Esophagus (tissue), 2 donors: ENCODE data around the gene GRB7. TPM values are rescaled to one million over a fixed set of nuclear protein-coding genes. Genes with fewer than 3 reads are reported as not detected.

Experiments
- H3K27ac ChIP-seq, 2 donors: one replicate each; pipeline ENCODE4 v1.5.1; 2013; ENCODE audit warnings: low read depth in 2 of 2, mild to moderate bottlenecking in 2 of 2, inconsistent platforms in 1 of 2, low read length in 1 of 2, moderate library complexity in 1 of 2
- H3K27me3 ChIP-seq, 2 donors: one replicate each; pipeline ENCODE4 v1.6.1; 2013; ENCODE audit warnings: low read length in 2 of 2, control low read depth in 1 of 2, mild to moderate bottlenecking in 1 of 2; ENCODE audit not compliant: insufficient read depth in 2 of 2, control insufficient read depth in 1 of 2
- H3K36me3 ChIP-seq, 2 donors: one replicate each; pipeline ENCODE4 v1.6.1; 2013; ENCODE audit warnings: low read length in 1 of 2; ENCODE audit not compliant: control insufficient read depth in 2 of 2, insufficient read depth in 2 of 2
- H3K4me1 ChIP-seq, 2 donors: one replicate each; pipeline ENCODE4 v1.6.1; 2013; ENCODE audit warnings: low read length in 1 of 2; ENCODE audit not compliant: control insufficient read depth in 2 of 2, insufficient read depth in 2 of 2
- H3K4me3 ChIP-seq, 2 donors: one replicate each; pipeline ENCODE4 v1.5.1; 2013; ENCODE audit warnings: low read length in 2 of 2, mild to moderate bottlenecking in 2 of 2, low read depth in 1 of 2, moderate library complexity in 1 of 2
- H3K9me3 ChIP-seq, 2 donors: one replicate each; pipeline ENCODE4 v1.6.1; 2013; ENCODE audit warnings: mild to moderate bottlenecking in 2 of 2, low read depth in 1 of 2, low read length in 1 of 2, moderate library complexity in 1 of 2; ENCODE audit not compliant: control insufficient read depth in 2 of 2, insufficient read depth in 1 of 2
- WGBS, 2 donors: extraction: QIAGEN DNeasy Blood & Tissue Kit; methylation state at CpG; one replicate each; pipeline ENCODE4 v1.1.7; 2013; 5-methylcytosine and 5-hydroxymethylcytosine counted together
- polyA plus RNA-seq, 2 donors: library from polyadenylated mRNA; stranded (reverse); fragments of 200-250 nt; gene quantifications; one replicate each; pipeline ENCODE4 v1.2.3, GENCODE V29; 2013
- donor health status: healthy with polysubstance abuse.
- donor health status: Bipolar disorder and iron deficiency.

GRB7 gene
- polyA plus RNA-seq, 2 donors: 43.7 to 55.0 TPM

- WGBS, 2 donors: 25 to 32% methylated on average over 9 of the region's 9 CpGs
- H3K9me3 ChIP-seq: peaks cover 0 to 3% of the 10 kb centered on the region in 2 donors
- peak overlapping the region; percentile 97 to 99 for H3K27ac ChIP-seq
- H3K4me3 ChIP-seq: peak overlapping the region; percentile 74 to 83
- H3K36me3 ChIP-seq: peaks cover 0 to 23% of the 10 kb centered on the region in 2 donors
- H3K27me3 ChIP-seq: no peaks in the 10 kb centered on the region
- peaks cover 0 to 17% of the 10 kb centered on the region in 2 donors for H3K4me1 ChIP-seq
Measured at GRCh38 chr17:39739885-39740356, 2.2 kb downstream of the GRB7 start.

GRCh38 chr17:39740357-39741111, 2.8 kb downstream of the GRB7 start:
- Histone ChIP-seq H3K27ac (peak overlapping the region; percentile 97 to 99), H3K4me1 (peaks cover 0 to 17% of the 10 kb centered on the region in 2 donors), H3K27me3 (no peaks in the 10 kb centered on the region), H3K36me3 (peaks cover 0 to 29% of the 10 kb centered on the region in 2 donors), H3K4me3 (peak overlapping the region; percentile 74 to 83), H3K9me3 (peaks cover 0 to 3% of the 10 kb centered on the region in 2 donors)
- 32 to 33% methylated on average over 15 to 16 of the region's 16 CpGs for WGBS, 2 donors

- peaks cover 0 to 41% of the 10 kb centered on the region in 2 donors for H3K36me3 ChIP-seq
- H3K4me1 ChIP-seq: peaks cover 0 to 13% of the 10 kb centered on the region in 2 donors
- no peak overlapping the region for H3K4me3 ChIP-seq
- WGBS, 2 donors: 84 to 87% methylated on average over 17 to 18 of the region's 18 CpGs
- peaks cover 0 to 3% of the 10 kb centered on the region in 2 donors for H3K9me3 ChIP-seq
- no peak overlapping the region for H3K27ac ChIP-seq
- H3K27me3 ChIP-seq: no peaks in the 10 kb centered on the region
Measured at GRCh38 chr17:39742126-39742855, 4.6 kb downstream of the GRB7 start.

- Histone ChIP-seq H3K4me1 (peaks cover 0 to 11% of the 10 kb centered on the region in 2 donors), H3K27ac (no peak overlapping the region), H3K4me3 (no peak overlapping the region), H3K27me3 (no peaks in the 10 kb centered on the region), H3K9me3 (peaks cover 0 to 3% of the 10 kb centered on the region in 2 donors), H3K36me3 (peaks cover 0 to 47% of the 10 kb centered on the region in 2 donors)
- 86 to 87% methylated on average over 21 of the region's 21 CpGs for WGBS, 2 donors
Measured at GRCh38 chr17:39742856-39743436, 5.2 kb downstream of the GRB7 start.

GRCh38 chr17:39744075-39744835, 6.5 kb downstream of the GRB7 start:
- H3K9me3 ChIP-seq: peaks cover 0 to 3% of the 10 kb centered on the region in 2 donors
- H3K4me3 ChIP-seq: no peak overlapping the region
- no peaks in the 10 kb centered on the region for H3K27me3 ChIP-seq
- H3K4me1 ChIP-seq: peaks cover 0 to 11% of the 10 kb centered on the region in 2 donors
- WGBS, 2 donors: 88 to 90% methylated on average over 16 of the region's 16 CpGs
- peaks cover 0 to 47% of the 10 kb centered on the region in 2 donors for H3K36me3 ChIP-seq
- no peak overlapping the region for H3K27ac ChIP-seq

- peaks cover 0 to 3% of the 10 kb centered on the region in 2 donors for H3K9me3 ChIP-seq
- H3K27me3 ChIP-seq: no peaks in the 10 kb centered on the region
- H3K4me3 ChIP-seq: no peak overlapping the region
- 81 to 84% methylated on average over 8 of the region's 8 CpGs for WGBS, 2 donors
- peaks cover 0 to 47% of the 10 kb centered on the region in 2 donors for H3K36me3 ChIP-seq
- H3K27ac ChIP-seq: no peak overlapping the region
- H3K4me1 ChIP-seq: peaks cover 0 to 11% of the 10 kb centered on the region in 2 donors
Measured at GRCh38 chr17:39744836-39745215, 7.1 kb downstream of the GRB7 start.

- Histone ChIP-seq H3K36me3 (peaks cover 0 to 47% of the 10 kb centered on the region in 2 donors), H3K9me3 (peaks cover 0 to 3% of the 10 kb centered on the region in 2 donors), H3K4me1 (peaks cover 0 to 17% of the 10 kb centered on the region in 2 donors), H3K27ac (no peak overlapping the region), H3K4me3 (no peak overlapping the region), H3K27me3 (no peaks in the 10 kb centered on the region)
- WGBS, 2 donors: 93 to 95% methylated on average over 23 of the region's 23 CpGs
Measured at GRCh38 chr17:39745335-39746144, 7.8 kb downstream of the GRB7 start.

- Histone ChIP-seq H3K4me1 (peaks cover 0 to 13% of the 10 kb centered on the region in 2 donors), H3K9me3 (peaks cover 0 to 3% of the 10 kb centered on the region in 2 donors), H3K27me3 (no peaks in the 10 kb centered on the region), H3K4me3 (no peak overlapping the region), H3K36me3 (peaks cover 0 to 47% of the 10 kb centered on the region in 2 donors), H3K27ac (no peak overlapping the region)
- WGBS, 2 donors: 92 to 95% methylated on average over 7 of the region's 7 CpGs
Measured at GRCh38 chr17:39746145-39746461, 8.4 kb downstream of the GRB7 start.
